ENCODE results near the gene AK2. TPM values are rescaled to one million over a fixed set of nuclear protein-coding genes. Genes with fewer than 3 reads are reported as not detected.
A peak's percentile ranks its signal among the peaks of the same experiment; 100 is the strongest.

Gene AK2
- total RNA-seq, 3 donors from 2014 or later = 147 to 228 (median 186) TPM

DNA sequence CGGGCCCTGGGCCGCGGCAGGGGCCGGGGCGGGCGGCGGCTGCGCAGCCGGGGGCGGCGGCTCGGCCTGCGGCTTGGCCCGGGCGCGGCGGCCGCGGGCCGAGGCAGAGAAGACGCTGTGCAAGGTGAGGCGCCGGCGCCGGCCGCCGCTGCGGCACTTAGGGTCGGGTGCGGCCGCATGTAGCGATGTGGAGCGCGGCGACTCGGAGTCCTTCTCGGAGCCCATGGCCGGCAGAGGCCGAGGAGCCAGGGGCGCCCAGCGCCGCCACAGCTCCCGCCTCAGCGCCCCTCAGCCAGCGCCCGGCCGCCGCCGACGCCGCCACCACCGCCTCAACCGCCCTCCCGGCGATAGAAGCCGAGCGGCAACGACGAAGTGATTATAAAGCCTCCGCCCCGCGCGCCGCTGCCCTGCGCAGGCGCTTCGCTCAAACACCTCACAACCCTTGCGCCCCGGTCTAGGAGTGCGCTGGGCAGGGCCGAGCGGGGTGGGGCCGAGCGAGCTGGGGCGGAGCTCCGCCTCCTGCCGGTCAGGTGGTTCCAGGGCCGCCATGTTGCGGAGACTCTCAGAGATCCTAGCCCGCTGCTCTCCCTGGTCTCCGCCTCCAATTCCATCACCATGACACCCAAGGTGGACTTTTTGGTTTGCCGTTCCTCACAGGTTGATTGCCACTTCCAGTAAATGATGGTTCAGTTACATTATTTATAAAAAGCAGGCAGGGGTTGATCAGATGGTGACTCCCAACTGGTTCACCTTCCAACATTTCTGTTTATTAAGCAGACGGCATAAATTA is 72.0 kb downstream of the AK2 start, which contains the start of gene RNF19B:
TSS of gene RNF19B (minus strand) at position 349 of the 790 bp plus-strand sequence. CDS start at position 225, 124 bp downstream.
- no peaks in the 10 kb centered on the region for H3K36me3 ChIP-seq (ENCODE audit: low read depth)
- H3K9me3 ChIP-seq = no peaks in the 10 kb centered on the region
- peak within 1 kb of the TSS; percentile 90 for H3K4me3 ChIP-seq
- ATAC-seq (peak; percentile 94), DNase-seq (peak; percentile 95 to 98 (median 98))
- intact Hi-C loops (cut with DNase I, micrococcal nuclease) = no loop called here
- TF ChIP-seq, protein P1, sequence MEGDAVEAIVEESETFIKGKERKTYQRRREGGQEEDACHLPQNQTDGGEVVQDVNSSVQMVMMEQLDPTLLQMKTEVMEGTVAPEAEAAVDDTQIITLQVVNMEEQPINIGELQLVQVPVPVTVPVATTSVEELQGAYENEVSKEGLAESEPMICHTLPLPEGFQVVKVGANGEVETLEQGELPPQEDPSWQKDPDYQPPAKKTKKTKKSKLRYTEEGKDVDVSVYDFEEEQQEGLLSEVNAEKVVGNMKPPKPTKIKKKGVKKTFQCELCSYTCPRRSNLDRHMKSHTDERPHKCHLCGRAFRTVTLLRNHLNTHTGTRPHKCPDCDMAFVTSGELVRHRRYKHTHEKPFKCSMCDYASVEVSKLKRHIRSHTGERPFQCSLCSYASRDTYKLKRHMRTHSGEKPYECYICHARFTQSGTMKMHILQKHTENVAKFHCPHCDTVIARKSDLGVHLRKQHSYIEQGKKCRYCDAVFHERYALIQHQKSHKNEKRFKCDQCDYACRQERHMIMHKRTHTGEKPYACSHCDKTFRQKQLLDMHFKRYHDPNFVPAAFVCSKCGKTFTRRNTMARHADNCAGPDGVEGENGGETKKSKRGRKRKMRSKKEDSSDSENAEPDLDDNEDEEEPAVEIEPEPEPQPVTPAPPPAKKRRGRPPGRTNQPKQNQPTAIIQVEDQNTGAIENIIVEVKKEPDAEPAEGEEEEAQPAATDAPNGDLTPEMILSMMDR (IDR thresholded peaks at IDR 0.05) = peak; percentile 14
- H3K4me1 ChIP-seq (ENCODE audit: low read depth) = peaks cover 28% of the 10 kb centered on the region

DNA sequence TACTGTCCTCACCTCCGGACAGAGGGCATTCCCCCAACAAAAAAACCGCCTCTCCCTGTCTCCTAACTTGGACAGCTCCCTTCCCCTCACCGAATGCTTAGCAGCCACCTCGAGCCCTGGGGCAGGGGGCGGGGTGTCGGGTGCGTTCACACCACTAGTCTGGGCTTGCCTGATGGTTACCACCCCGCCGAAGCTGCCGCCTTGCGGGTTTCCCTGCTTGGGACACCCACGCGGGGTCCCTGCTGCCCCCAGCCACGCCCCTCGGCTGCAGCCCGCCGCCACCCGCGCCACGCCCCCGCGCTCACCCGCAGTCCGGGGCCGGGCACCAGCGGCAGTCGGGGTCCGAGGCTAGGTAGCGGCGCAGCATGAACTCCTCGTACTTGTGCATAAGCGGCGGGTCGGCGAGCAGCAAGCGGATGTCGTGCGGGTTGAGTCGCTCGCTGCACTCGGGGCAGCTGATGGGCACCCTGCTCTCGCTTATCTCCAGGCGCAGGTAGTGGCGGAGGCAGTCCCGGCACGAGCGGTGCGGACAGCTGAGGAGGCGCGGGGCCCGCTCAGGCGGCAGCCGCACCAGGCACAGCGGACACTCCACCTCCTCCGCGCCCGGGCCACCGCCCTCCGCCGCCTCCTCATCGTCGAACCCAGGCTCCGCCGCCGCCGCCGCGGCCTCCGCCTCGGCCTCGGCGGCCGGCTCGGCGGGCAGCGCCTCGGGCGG is 72.8 kb downstream of the AK2 start:
- Histone ChIP-seq H3K4me3 (peak overlapping the region; percentile 90), H3K4me1 (ENCODE audit: low read depth) (peaks cover 28% of the 10 kb centered on the region), H3K36me3 (ENCODE audit: low read depth) (no peaks in the 10 kb centered on the region), H3K9me3 (no peaks in the 10 kb centered on the region)
- intact Hi-C loops (cut with DNase I, micrococcal nuclease) = no loop called here
- ATAC-seq = peak; percentile 50
- DNase-seq = peak; percentile 72 to 86 (median 79)
- TF ChIP-seq, protein P1 (IDR thresholded peaks at IDR 0.05) = no peak

DNA sequence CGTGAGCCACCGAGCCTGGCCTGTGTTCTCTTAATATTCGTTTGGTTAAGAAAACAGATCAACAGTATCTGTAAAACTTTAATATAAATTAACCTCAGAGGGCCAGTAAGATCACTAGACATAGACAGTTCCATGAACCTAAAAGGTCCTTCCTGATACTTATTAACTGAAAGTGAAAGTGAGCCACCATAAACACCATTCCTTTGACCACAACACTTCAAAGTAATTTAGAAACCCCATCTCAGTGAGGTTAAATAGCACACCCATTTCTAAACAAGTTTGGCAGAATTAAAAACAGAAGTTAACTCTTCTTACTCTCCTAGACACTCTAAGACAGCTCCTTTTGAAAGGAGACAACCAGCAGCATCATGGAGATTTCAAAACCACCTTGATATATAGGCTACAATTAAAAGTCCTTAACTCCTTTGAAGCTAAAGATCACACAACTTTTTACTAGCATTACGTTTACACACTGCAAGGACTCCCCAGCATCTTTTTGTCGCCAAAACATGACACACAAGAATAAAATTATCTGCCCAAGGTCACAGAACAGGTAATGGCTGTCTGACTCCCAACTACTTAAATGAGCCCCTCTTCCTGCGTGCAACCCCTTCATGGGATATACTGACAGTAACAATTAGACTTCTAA is 74.3 kb downstream of the AK2 start:
- Histone ChIP-seq H3K4me1 (ENCODE audit: low read depth) (peaks cover 28% of the 10 kb centered on the region), H3K9me3 (no peaks in the 10 kb centered on the region), H3K4me3 (no peak overlapping the region), H3K36me3 (ENCODE audit: low read depth) (no peaks in the 10 kb centered on the region)
- intact Hi-C loops (cut with DNase I, micrococcal nuclease) = no loop called here
- ATAC-seq (peak; percentile 26), DNase-seq (no peak)
- TF ChIP-seq, protein P1 (IDR thresholded peaks at IDR 0.05) = no peak

DNA sequence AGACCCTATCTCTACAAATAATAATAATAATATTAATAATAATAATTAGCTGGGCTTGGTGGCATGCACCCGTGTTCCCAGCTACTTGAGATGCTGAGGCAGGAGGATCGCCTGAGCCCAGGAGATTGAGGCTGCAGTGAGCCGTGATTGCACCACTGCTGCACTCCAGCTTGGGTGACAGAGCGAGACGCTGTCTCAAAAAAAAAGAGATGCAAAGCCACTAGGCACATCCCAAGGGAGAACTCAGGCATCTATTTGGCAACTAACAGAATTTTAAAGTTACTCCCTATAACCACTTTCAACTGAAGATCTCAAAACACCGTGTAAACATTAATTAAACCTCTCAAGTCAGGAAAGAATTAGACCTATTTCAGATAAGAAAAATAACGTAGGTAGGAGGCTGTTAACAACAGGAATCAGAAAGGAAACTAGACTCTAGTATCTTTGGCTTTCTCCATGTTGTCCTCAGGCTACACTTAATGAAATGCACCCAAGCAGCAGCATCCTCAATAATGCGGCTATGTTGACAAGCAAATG is 75.8 kb downstream of the AK2 start:
- TF ChIP-seq, protein P1 (IDR thresholded peaks at IDR 0.05) = no peak
- ATAC-seq (no peak), DNase-seq (no peak)
- H3K36me3 ChIP-seq (ENCODE audit: low read depth) = no peaks in the 10 kb centered on the region
- no peak overlapping the region for H3K4me3 ChIP-seq
- no peaks in the 10 kb centered on the region for H3K9me3 ChIP-seq
- intact Hi-C loops (cut with DNase I, micrococcal nuclease) = no loop called here
- H3K4me1 ChIP-seq (ENCODE audit: low read depth) = peaks cover 28% of the 10 kb centered on the region

DNA sequence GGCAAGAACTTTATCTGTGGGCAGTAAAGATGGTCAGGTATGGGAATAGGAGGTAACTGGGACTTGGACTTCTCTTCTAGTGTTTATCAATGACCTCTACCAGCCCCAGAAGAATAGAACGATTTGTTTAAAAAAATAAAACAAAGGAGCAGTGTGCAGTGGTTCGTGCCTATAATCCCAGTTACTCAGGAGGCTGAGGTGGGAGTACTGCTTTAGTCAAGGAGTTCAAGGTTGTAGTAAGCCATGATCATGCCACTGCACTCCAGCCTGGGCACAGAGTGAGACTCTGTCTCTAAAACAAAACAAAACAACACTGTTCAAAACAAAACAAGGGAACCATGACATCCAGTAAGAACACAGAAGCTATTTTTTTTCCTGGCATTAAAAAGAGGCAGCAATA is 76.3 kb downstream of the AK2 start:
- Histone ChIP-seq H3K36me3 (ENCODE audit: low read depth) (no peaks in the 10 kb centered on the region), H3K9me3 (no peaks in the 10 kb centered on the region), H3K4me3 (no peak overlapping the region), H3K4me1 (ENCODE audit: low read depth) (peaks cover 28% of the 10 kb centered on the region)
- no peak for ATAC-seq
- TF ChIP-seq, protein P1 (IDR thresholded peaks at IDR 0.05) = no peak
- intact Hi-C loops (cut with DNase I, micrococcal nuclease) = no loop called here
- DNase-seq = no peak
